Stimulated activated CD8-positive, alpha-beta memory T cell treated with anti-CD3 and anti-CD28 coated beads, Interleukin-15, amount 100 ng/mL, for 1 hour (primary cell): ENCODE measurements around the gene SLIT3.
"Not testable (repeated sequence)": the region's sequence is repeated elsewhere in the genome, so short reads cannot be mapped to it uniquely, and the experiment has no call there.

ENCODE experiments used
- DNase-seq: peaks from one replicate; pipeline ENCODE4 v3.0.0-alpha.2; 2020; ENCODE audit warnings: low read depth

SLIT3 gene

DNA sequence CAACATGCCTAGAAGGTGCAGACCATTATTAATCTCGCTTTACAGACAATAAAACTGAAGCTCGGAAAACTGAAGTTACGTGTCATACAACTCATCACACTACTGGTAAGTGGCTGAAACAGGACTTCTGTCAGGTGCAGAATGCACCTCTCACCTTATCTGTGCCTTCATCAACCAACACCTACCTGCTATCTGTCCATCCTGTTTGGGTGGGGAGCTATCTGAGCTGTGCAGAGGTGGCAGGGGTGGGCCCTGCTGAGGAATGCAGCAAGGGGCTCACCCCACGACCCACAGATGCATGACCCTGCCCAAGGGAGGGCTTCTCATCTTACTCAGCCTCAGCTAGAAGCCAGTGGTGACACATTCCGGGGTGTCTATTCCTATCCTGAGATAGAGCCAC, 81.6 kb downstream of the SLIT3 start:
- DNase-seq, result no peak

DNA sequence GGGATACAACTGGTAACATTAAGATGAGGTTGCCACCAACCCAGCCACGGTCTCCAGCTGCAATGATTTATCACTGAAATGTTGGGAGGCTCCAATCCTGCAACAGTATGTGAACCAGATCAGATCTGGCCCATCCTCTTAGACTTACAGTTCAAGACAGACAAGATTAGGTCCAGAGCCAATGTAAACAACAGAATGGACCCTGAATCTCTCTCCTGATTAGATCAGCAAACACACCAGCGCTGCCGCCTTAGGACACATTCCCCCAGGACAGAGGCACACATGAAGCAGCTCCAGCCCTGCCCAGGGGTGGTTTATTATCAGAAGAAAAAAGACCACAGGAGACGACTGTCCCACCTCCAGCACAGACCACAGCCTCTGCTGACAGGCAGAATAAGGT, 82.1 kb downstream of the SLIT3 start:
- DNase-seq, result no peak

DNA sequence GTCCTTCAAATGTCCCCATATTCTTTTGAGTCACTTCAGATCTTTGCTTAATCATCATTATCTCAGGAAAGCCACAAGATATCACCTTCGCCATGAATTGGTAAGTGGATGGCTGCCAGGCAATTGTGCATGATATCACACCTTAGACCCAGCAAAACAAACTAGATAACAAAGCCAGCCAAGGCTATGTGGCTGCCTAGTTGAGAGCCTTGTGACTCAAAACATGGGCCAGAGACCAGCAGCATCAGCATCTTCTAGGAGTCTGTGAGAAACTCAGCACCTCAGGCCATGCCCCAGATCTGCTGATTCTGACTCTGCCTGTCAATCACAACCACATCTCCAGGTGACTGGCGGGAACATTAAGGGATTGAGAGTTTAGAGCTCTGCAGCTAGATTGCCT, 82.8 kb downstream of the SLIT3 start:
- no peak for DNase-seq

DNA sequence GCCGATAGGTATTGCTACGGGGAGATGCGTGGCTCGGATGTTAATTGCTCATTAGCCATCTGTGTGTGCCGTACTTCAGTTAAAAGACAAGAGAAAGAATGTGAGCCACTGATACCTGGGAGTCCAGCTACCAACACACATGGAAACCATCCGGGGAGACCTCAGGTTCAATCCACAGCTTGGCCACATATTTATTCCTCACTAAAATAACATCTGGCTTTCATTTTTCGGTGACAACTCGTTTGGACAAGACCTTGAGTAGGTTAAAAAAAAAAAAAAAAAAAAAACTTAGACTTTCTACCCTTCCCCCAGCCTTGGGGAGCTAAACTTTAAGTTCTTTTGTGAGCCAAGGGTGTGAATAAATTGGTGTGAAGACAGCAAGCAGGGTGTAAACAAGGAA, 84.1 kb downstream of the SLIT3 start:
- DNase-seq, result no peak

DNA sequence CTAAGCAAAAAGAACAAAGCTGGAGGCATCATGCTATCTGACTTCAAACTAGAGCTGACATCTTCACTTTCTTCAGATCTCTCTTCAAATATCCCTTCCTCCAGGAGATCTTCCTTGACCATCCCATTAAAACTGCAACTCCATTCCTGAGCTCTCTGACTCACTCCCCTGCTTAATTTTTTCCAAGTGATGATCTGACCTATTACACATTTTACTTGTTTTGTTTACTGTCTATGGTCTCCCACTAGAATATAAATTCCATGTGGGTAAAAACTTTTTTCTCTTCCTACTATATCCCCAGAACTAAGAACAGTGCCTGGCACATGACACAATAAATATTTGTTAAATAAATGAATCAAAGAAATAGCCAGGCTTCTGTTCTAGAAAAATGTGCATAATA, 87.5 kb downstream of the SLIT3 start:
- no peak for DNase-seq

DNA sequence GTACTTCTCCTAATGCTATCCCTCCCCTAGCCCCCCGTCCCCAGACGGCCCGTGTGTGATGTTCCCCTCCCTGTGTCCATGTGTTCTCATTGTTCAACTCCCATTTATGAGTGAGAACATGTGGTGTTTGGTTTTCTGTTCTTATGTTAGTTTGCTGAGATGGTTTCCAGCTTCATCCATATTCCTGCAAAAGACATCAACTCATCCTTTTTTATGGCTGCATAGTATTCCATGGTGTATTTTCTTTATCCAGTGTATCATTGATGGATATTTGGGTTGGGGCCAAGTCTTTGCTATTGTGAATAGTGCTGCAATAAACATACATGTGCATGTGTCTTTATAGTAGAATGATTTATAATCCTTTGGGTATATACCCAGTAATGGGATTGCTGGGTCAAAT, 89.2 kb downstream of the SLIT3 start:
- DNase-seq, result not testable (repeated sequence)

DNA sequence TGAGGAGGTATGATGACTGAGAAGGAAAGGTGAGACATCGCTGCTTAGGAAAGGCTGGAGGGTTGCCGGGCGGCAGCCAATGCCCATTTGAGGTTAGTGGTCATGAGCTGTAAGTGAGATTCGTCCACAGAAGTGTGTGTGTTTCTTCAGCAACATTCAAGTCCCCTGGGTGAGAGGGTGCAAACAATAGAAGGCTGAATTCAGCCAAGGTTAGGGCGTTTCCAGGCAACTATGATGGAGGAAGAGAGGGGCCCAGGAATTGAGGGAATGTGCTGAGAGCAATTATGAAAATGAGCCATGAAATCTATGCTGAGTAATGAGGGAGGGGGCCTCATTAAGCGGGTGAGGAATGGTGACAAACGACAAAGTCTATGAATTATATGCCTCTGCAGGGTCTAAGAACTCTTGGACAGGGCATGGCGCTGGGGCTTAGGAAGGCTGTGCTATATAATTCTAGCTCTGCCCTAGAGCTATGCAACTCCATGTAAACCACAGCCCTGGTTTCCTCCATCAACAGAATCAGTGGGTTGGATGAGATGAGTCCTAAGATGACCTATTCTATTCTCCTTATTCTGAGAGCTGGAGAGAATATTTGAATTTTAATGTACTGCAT, 96.0 kb downstream of the SLIT3 start:
- DNase-seq, result no peak

DNA sequence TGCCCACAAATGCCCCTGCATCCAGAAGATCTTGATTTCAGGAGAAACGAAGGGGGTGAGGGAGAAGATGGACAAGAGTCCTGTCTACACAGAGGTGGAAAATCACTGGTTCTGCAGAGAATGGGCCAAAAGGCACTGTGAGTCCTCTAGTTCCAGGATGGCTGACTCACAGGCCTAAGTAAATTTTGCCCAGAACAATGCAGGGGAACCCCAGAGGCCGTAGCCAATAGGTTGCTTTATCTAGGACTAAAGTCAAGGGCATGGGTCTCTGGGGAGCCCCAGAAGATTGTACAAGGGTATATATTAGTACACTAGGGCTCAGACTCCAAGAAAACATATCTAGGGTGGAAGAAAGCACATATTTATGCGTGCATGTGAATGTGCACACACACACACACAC, 98.0 kb downstream of the SLIT3 start:
- no peak for DNase-seq

DNA sequence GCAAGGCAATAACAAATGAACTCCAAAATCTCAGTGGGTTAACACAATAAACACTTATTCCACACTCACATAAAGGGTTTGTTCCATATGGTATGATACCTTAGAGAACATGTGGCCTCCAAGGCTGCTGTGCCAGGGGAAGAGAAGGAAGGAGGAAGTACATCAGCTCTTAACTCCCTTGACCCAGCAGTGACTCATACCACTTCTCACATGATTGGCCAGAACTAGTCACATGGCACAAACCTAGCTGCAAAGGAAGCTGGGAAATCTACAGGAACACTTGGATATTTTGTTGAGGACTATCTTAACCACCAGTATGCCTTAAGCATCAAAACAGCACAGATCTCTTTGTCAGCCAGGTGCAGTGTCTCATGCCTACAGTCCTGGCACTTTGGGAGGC, 99.3 kb downstream of the SLIT3 start:
- no peak for DNase-seq

DNA sequence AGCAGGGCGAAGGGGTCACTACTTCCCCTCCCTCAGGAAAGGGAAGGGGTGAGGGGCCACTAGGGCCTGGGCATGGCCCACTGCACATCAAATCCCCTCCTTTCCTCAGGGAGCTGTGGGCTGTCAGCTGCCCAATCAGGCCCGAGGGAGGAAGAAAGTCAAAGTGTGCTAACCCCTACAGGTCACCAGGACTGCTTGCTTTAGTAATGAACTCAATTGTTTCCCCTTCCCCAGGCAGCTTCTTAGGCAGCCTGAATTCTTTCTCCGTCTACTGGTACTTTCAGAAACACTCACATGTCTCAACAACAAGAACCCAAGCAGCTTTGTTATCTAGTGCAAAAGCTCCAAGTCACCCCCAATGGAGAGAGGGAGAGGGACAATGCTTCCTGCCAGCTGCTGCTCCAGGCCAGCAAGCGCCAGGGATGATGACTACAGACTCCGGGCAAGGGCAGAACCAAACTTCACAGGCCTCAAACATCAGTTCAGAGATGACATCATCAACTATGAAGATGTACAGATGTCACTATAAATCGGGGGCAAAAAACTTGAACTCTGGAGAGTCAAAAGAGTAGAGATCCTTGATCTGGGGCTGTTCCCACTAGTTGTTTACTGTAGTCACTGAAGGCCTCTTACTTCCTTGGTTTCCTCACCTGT, 100.7 kb downstream of the SLIT3 start:
- no peak for DNase-seq

DNA sequence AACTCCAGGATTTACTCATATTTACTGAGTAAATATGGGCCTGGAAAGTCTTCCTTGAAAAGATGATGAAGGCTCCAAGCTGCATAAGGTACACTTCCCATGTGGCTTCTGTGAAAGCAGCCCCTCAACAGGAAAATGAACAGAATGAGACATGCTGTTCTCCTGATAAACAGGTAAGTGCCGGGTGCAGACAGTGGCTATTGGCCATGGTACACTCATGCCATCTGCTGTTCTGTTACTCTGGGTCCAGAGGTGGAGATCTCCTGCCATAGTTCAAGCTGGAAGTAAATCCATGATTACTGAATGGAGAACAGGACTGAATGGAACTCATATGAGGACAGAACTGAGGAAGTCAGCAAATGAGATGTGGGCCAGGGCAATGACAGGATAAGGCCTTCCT, 103.6 kb downstream of the SLIT3 start:
- no peak for DNase-seq

DNA sequence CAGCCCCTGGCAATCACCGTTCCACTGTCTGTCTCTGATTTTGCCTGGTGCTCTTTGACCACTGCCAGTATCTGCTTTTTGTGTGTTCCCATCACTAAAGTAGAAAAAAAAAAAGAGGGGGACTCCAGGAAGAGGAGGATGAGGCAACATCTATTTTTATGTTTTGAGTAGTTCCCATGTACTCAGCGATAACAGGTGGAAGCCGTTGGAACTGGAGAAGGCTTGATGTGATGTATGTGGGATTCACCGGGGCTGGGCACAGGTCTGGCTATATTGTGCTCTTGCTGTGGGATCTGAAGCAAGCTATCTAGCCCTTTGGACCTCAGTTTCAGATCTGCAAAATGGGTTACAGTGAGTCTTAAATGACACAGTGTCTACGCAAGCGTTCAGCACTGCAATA, 104.9 kb downstream of the SLIT3 start:
- no peak for DNase-seq

DNA sequence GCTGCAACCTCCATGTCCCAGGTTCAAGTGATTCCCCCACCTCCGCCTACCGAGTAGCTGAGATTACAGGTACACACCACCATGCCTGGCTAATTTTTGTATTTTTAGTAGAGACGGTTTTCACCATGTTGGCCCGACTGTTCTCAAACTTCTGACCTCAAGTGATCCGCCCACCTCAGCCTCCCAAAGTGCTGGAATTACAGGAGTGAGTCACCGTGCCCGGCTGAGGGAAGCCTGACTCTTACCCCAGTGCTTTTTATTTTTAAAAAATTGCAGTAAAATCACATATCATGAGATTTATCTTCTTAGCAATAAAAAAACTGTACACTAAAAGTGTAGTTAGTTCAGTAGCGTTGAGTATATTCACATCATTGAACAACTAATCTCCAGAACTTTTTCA, 105.3 kb downstream of the SLIT3 start:
- DNase-seq, result no peak

DNA sequence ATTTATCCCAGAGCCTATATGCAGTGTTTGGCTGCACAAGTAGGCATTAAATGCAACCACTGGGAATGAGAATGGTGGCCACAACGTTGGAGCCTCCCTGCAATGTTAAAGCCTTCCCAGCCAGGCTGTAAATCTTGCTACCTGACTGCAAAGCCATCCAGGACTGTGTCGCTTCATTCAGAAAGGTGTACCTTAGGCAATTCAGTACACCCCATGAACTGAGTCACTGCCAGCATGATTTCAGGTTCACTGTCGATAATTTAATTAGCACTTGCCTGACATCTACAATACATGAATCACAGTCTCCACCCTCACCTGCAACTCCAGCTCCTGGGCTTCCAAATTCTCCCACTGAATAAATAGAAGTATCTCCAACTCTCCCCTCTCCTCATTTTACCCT, 108.4 kb downstream of the SLIT3 start:
- no peak for DNase-seq

DNA sequence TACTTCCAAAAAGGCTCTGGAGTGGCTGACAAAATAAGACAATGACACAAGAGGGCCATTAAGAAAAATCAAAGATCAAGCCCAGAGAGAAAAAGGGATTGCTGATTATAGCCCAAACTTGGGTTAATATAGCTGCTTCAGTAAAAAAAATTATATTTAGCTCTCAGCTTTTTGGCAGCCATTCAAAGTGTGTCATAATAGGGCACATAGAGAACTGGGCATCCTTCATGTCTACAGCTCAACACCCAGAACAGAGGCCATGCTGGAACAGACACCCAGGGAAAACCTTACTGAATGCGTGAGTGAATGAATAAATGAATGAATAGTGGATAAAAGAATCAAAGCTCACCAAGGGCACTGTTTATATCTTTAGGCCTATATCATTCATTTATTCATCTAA, 110.1 kb downstream of the SLIT3 start:
- no peak for DNase-seq

DNA sequence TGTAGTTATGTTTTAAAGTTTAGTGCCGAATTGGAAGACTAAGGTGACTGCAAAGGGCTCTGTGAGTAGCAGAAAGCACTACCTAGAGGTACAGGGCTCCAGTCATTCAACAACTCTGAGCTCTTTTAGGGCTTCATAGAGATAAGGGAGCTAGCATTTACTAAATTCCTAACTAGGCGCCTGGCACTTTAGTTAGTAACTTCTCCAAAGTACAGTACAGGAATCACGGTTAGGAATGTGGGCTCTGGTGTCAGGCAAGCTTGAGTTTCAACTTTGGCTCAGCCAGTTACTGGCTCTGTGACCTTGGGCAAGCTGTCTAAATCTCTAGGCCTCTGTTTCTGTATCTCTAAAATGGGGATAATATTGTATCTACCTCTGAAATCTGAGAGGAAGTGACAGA, 115.3 kb downstream of the SLIT3 start:
- DNase-seq, result no peak

DNA sequence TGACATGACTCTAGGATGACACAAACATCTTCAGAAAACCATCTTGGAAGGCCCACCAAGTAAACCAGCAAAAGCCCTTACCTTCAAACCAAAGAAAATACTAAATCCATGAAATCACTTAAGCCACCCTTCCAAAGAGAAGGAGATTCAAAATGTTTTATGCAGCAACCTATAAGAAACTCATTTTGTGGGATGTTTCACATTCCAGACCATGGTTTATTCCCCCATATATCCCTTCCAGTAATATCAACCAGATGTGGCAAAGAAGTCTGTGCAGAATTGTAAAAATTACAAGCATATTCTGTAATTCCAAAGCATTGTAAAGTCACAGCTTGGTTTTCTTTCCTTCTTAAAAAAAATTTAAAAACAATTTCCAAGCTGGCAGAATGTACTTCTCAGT, 117.4 kb downstream of the SLIT3 start:
- no peak for DNase-seq

DNA sequence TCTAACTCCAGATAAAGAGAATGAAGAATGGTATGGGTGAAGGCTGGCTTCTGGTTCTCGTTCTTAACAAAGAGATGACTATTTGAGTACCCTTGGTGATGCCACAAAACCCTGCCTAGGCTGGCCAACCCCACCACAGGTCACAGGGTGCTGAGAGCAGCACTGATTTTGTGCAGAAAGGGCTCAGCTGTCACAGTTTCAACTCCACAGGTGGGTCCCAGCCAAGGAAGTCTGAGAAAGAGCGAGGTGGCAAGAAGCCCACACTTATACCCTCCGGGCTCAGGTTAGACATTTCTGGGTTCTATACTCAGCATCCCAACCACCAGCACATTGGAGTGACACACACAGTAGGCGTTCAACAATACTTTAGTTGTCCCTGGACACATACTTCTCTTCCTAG, 118.1 kb downstream of the SLIT3 start:
- no peak for DNase-seq

DNA sequence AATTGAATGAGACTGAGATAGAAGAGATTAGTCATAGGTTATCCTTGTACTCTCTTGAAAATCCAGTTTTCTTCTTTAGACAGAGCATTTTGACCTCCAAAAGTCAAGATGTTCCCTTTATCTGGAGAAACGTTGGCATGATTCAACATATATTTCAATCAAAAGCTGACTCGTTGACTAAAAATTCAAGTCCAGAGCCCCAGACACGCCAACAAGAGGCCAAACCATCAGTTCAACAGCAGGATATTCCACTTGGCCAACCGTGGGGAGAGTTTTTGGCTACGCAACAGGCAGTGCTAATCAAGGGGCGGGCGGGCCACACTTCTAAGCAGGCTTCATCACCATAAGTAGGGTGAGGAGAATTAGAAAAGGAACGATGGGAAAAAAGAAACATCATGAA, 119.1 kb downstream of the SLIT3 start:
- no peak for DNase-seq

DNA sequence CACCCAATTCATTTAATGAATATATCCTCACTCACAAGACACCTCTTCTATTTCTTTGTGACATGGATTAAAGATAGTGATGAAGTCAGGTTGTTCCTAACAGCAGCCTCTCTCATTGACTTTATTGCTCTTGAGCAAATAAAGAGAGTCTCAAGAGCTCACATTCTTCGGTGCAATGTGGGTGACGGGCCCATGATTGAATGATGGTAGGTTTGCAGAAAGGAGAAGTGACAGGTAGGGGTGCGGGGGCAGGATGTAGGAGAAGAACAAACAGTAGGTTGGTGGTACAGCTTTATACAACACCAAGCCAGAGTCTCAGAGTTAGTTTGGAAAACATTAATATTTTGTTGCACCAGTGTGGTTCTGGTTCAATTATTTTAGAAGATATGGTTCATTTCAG, 122.2 kb downstream of the SLIT3 start:
- DNase-seq, result no peak

DNA sequence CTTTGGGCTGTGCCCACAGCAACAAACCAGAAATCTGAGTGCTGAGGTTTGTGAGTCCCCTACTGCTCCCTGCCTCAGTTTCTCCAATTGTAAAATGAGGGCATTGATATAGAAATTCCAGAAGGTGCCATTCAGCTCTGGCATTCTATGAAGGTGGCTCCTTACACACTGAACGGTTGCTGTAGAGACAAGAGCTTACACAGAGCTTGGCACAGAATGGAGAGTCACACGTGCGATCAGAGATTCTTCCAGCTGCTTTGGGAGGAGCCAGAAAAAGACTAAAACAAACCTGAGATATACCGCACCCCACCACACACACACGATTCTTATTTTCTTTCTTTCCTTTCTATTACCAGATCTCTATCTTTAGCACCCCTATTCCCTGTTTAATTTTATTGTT, 122.7 kb downstream of the SLIT3 start:
- no peak for DNase-seq

DNA sequence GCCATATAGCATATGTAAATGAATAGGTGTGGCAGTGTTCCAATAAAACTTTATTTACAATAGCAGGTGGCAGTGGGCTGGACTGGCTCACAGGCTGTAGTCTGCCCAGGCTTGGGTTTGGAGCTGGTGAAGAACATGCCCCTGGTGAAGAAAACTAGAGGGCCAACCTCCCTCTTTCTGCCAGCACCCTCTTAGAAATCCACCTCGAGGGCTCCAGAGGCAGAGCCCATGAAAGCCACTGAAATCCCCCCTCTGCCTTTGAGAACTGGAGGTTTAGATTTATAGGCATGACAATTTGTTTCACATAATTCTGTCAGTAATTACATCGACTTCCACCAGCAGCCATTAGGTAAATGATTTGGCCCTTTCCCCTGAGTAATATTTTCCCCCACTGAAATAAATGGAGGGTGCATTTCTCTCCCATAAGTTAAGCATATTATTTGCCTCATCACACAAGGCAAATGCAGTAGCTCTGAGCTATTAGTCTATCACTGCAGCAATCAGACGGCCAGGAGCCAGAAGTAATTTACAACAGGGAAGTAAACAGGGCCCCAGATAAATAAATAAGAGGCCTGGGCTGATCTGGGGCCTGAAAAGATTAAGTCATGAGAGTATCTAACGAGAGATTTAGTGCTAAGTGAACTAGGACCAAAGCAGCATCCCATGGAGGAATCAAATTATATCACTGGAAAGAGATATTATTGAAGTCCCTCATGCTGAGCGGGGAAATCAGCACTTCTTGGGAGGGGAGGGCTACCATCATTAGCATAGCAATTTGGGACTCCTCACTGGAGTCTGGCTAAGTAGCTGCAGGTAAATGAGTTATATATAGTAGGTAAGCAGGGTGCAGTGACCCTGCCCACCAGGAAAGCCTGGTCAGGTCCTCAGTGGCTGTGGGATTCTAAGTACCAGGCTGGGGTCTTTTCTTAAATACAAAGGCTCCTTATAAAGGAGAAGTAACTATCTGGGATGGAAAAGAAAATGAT, 123.9 kb downstream of the SLIT3 start:
- no peak for DNase-seq

DNA sequence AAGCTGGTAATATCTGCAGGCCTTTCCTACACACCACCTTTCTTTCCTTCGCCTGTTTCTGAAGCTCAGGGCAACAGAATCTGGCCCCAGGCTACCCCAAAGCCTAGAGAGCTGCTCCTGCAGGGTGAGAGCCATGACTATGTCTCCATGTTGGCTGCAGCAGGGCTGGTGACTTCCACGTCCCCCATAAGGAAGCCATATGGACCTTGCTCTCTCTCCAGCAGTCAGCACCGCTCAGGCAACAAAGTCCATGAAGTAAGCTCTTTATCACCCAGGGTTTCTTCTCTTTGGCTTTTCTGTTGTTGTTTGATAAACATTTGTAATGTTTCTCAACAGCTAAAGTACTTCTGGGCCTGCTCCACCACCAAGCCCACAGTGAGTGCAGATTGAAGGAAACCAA, 125.2 kb downstream of the SLIT3 start:
- DNase-seq, result no peak
